Left colon (tissue), 2 donors: ENCODE results near the gene ELL2. TPM values are rescaled to one million over a fixed set of nuclear protein-coding genes. Genes with fewer than 3 reads are reported as not detected.
A peak's percentile ranks its signal among the peaks of the same experiment; 100 is the strongest.
"Not testable (repeated sequence)": the region's sequence is repeated elsewhere in the genome, so short reads cannot be mapped to it uniquely, and the experiment has no call there.

Experiments
- ATAC-seq: fragments of 200-7000 bp; cut with Tn5 transposase; one replicate; pipeline ENCODE4 v1.9.1; 2020; ENCODE audit warnings: mild to moderate bottlenecking, moderate library complexity
- DNase-seq, 2 donors: peaks; one replicate each; pipeline ENCODE4 v3.0.0-alpha.2; 2020
- intact Hi-C, 2 donors: fragments of 100-400 bp; cut with DNase I in 1 of 2; cut with micrococcal nuclease in 1 of 2; formaldehyde crosslinking; loops; one replicate each; pipeline versions ENCODE4 v1.11.2 to v1.14.0; 2022; cut with DNase I, micrococcal nuclease
- total RNA-seq, 2 donors: library from RNA; stranded (reverse); fragmentation: NEBNext Ultra II Directional; extraction: Animal tissue kit (Norgen Biotek cat#: 25700); gene quantifications; one replicate each; pipeline ENCODE4 v1.2.1, GENCODE V29; 2021
- donor health status: DM: no; HTN: no; CAD: no.
- donor health status: DM: yes; HTN: yes; CAD: no.

The ELL2 gene
- total RNA-seq, 2 donors from 2014 or later = 28.7 to 36.7 TPM

- intact Hi-C loops = no loop called here
- ATAC-seq (peak; percentile 78), DNase-seq (no peak)
These were observed 83.0 kb downstream of the ELL2 start for GRCh38 chr5:95878417-95879323.

- DNase-seq = no peak
- intact Hi-C loops = no loop called here
- ATAC-seq = no peak
These were observed 84.9 kb downstream of the ELL2 start for GRCh38 chr5:95876782-95877181.

- no peak for ATAC-seq
- intact Hi-C loops = no loop called here
- no peak for DNase-seq
These were observed 87.4 kb downstream of the ELL2 start for GRCh38 chr5:95874246-95874645.

- intact Hi-C loops = no loop called here
- ATAC-seq (no peak), DNase-seq (no peak)
These were observed 88.3 kb downstream of the ELL2 start for GRCh38 chr5:95873351-95873750.

GRCh38 chr5:95872346-95873268 lies 89.0 kb downstream of the ELL2 start:
- ATAC-seq (no peak), DNase-seq (no peak)
- intact Hi-C loops = no loop called here

- intact Hi-C loops = no loop called here
- ATAC-seq (no peak), DNase-seq (no peak)
These were observed 90.4 kb downstream of the ELL2 start for GRCh38 chr5:95871146-95871806.

GRCh38 chr5:95870105-95870672 lies 91.5 kb downstream of the ELL2 start:
- no peak for ATAC-seq
- DNase-seq = no peak
- intact Hi-C loops = no loop called here

GRCh38 chr5:95869173-95869855 lies 92.3 kb downstream of the ELL2 start:
- intact Hi-C loops, ATAC-seq, DNase-seq: not testable (repeated sequence)

- ATAC-seq (no peak), DNase-seq (no peak)
- intact Hi-C loops = no loop called here
These were observed 93.5 kb downstream of the ELL2 start for GRCh38 chr5:95868136-95868535.

- ATAC-seq (no peak), DNase-seq (no peak)
- intact Hi-C loops = no loop called here
These were observed 95.1 kb downstream of the ELL2 start for GRCh38 chr5:95866435-95867040.

GRCh38 chr5:95864944-95865504 lies 96.6 kb downstream of the ELL2 start:
- intact Hi-C loops = loop anchor here in 1 of 2 donors (5.0 kb wide), 1 partner anchor 92 kb away; no protein-coding TSS in a partner anchor
- DNase-seq = peak; percentile 38 to 55
- peak; percentile 96 for ATAC-seq

- intact Hi-C loops = loop anchor here in 1 of 2 donors (5.0 kb wide), 1 partner anchor 93 kb away; no protein-coding TSS in a partner anchor
- ATAC-seq (no peak), DNase-seq (no peak)
These were observed 97.2 kb downstream of the ELL2 start for GRCh38 chr5:95864456-95864855.

GRCh38 chr5:95863383-95863757 lies 98.3 kb downstream of the ELL2 start:
- intact Hi-C loops = loop anchor here in 1 of 2 donors (5.0 kb wide), 1 partner anchor 94 kb away; no protein-coding TSS in a partner anchor
- DNase-seq (no peak), ATAC-seq (no peak)

GRCh38 chr5:95862671-95863382 lies 98.8 kb downstream of the ELL2 start:
- ATAC-seq (no peak), DNase-seq (no peak)
- intact Hi-C loops = loop anchor here in 1 of 2 donors (5.0 kb wide), 1 partner anchor 94 kb away; no protein-coding TSS in a partner anchor

- no peak for ATAC-seq
These were observed 99.6 kb downstream of the ELL2 start for GRCh38 chr5:95861864-95862561.

More at GRCh38 chr5:95861864-95862561, 99.6 kb downstream of the ELL2 start:
- intact Hi-C loops = loop anchor here in 1 of 2 donors (5.0 kb wide), 1 partner anchor 95 kb away; no protein-coding TSS in a partner anchor
- DNase-seq = no peak
